ENCODE results near the gene EFCC1.

- TF ChIP-seq CSRNP3 (CRISPR knock-in tag; IDR thresholded peaks at IDR 0.05): no peak
- TF ChIP-seq CSDC2 (CRISPR knock-in tag; IDR thresholded peaks at IDR 0.05): no peak
- no peak for TF ChIP-seq OSR1 (CRISPR knock-in tag; IDR thresholded peaks at IDR 0.05)
Measured at GRCh38 chr3:128970740-128971047, 30.4 kb upstream of the EFCC1 start.

Data from SK-N-SH treated with all-trans-retinoic acid at 6 μM for 48 hours (cell line).